Stimulated activated CD4-positive, alpha-beta T cell treated with anti-CD3 and anti-CD28 coated beads, TNF-alpha, amount 100 ng/mL, for 1 hour (primary cell): ENCODE measurements around the gene TMEM30B.

Experiments
- DNase-seq, 3 donors: peaks; one replicate each; pipeline ENCODE4 v3.0.0-alpha.2; 2020; ENCODE audit warnings: low read depth in 3 of 3, low spot score in 1 of 3

Gene TMEM30B

GRCh38 chr14:61300209-61300608, 19.1 kb upstream of the TMEM30B start:
- no peak for DNase-seq

- no peak for DNase-seq
Observed at GRCh38 chr14:61298824-61299223, 17.7 kb upstream of the TMEM30B start.

- DNase-seq, result no peak
Observed at GRCh38 chr14:61297581-61297980, 16.4 kb upstream of the TMEM30B start.

- no peak for DNase-seq
Observed at GRCh38 chr14:61296719-61297502, 15.8 kb upstream of the TMEM30B start.

GRCh38 chr14:61296151-61296550, 15.0 kb upstream of the TMEM30B start:
- no peak for DNase-seq

- no peak for DNase-seq
Observed at GRCh38 chr14:61290701-61291100, 9.6 kb upstream of the TMEM30B start.

GRCh38 chr14:61288720-61289119, 7.6 kb upstream of the TMEM30B start:
- DNase-seq, result no peak

GRCh38 chr14:61288228-61288627, 7.1 kb upstream of the TMEM30B start:
- no peak for DNase-seq

GRCh38 chr14:61287196-61287595, 6.1 kb upstream of the TMEM30B start:
- DNase-seq, result no peak

GRCh38 chr14:61285364-61285763, 4.2 kb upstream of the TMEM30B start:
- no peak for DNase-seq

- DNase-seq, result no peak
Observed at GRCh38 chr14:61284001-61284400, 2.9 kb upstream of the TMEM30B start.

- no peak for DNase-seq
Observed at GRCh38 chr14:61282746-61283145, 1.6 kb upstream of the TMEM30B start.

- no peak for DNase-seq
Observed at GRCh38 chr14:61281948-61282275, 774 bp upstream of the TMEM30B start.

- DNase-seq, result peak; percentile 45 to 75 (median 67)
Observed at GRCh38 chr14:61280526-61281185, 482 bp downstream of the TMEM30B start.

- DNase-seq, result peak in 1 of 3 donors; percentile 8
Observed at GRCh38 chr14:61280092-61280525, 1.0 kb downstream of the TMEM30B start.

- DNase-seq, result no peak
Observed at GRCh38 chr14:61279082-61279481, 2.1 kb downstream of the TMEM30B start.

GRCh38 chr14:61277784-61278183, 3.4 kb downstream of the TMEM30B start:
- DNase-seq, result no peak

- no peak for DNase-seq
Observed at GRCh38 chr14:61277232-61277631, 3.9 kb downstream of the TMEM30B start.

GRCh38 chr14:61271552-61271951, 9.6 kb downstream of the TMEM30B start:
- DNase-seq, result no peak

- DNase-seq, result no peak
Observed at GRCh38 chr14:61270714-61271113, 10.4 kb downstream of the TMEM30B start.

- DNase-seq, result peak; percentile 40 to 55 (median 55)
Observed at GRCh38 chr14:61269321-61270083, 11.6 kb downstream of the TMEM30B start.

- no peak for DNase-seq
Observed at GRCh38 chr14:61268812-61269211, 12.3 kb downstream of the TMEM30B start.
